ENCODE data around the gene LTBR. TPM values are rescaled to one million over a fixed set of nuclear protein-coding genes. Genes with fewer than 3 reads are reported as not detected.

LTBR gene
- total RNA-seq, 2 donors from 2014 or later = 63.6 to 72.1 TPM

DNA sequence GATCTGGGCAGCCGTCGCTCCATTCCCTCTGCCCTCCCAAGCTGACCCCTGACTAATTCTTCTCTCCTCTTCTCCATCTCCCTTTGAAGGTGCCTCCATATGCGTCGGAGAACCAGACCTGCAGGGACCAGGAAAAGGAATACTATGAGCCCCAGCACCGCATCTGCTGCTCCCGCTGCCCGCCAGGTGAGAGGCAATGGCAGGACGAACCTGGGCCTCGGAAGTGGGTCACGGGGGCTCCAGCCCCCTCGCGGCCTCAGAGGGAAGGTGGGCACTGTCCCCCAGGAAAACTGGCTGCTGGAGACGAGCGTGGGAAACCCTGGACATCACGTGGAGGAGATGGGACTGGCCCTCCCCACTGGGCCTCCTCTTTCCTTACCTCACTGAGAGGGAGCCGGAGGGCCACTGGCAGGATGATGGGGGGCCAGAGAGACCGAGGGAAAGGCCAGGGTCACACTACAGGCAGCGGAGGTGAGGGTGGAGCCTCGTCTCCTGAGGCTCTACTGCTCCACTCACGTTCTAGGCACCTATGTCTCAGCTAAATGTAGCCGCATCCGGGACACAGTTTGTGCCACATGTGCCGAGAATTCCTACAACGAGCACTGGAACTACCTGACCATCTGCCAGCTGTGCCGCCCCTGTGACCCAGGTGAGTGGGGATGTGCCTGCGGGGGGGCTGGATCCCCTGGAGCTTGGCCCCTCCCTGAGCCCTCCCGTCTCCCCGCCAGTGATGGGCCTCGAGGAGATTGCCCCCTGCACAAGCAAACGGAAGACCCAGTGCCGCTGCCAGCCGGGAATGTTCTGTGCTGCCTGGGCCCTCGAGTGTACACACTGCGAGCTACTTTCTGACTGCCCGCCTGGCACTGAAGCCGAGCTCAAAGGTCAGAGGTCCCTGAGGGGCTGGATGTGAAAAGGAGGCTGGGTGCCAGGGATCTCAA, 806 bp downstream of the LTBR start:
- H3K4me1 ChIP-seq = peaks cover 0 to 36% of the 10 kb centered on the region in 2 donors
- no peaks in the 10 kb centered on the region for H3K27me3 ChIP-seq
- no peaks in the 10 kb centered on the region for H3K9me3 ChIP-seq
- TF ChIP-seq, protein P1, sequence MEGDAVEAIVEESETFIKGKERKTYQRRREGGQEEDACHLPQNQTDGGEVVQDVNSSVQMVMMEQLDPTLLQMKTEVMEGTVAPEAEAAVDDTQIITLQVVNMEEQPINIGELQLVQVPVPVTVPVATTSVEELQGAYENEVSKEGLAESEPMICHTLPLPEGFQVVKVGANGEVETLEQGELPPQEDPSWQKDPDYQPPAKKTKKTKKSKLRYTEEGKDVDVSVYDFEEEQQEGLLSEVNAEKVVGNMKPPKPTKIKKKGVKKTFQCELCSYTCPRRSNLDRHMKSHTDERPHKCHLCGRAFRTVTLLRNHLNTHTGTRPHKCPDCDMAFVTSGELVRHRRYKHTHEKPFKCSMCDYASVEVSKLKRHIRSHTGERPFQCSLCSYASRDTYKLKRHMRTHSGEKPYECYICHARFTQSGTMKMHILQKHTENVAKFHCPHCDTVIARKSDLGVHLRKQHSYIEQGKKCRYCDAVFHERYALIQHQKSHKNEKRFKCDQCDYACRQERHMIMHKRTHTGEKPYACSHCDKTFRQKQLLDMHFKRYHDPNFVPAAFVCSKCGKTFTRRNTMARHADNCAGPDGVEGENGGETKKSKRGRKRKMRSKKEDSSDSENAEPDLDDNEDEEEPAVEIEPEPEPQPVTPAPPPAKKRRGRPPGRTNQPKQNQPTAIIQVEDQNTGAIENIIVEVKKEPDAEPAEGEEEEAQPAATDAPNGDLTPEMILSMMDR (IDR thresholded peaks at IDR 0.05) = no peak
- peaks cover 30% of the 10 kb centered on the region for H3K36me3 ChIP-seq
- DNase-seq (ENCODE audit: low spot score) = no peak
- H3K4me3 ChIP-seq = peak overlapping the region; percentile 78 to 82
- H3K27ac ChIP-seq = peak overlapping the region; percentile 91 to 95

DNA sequence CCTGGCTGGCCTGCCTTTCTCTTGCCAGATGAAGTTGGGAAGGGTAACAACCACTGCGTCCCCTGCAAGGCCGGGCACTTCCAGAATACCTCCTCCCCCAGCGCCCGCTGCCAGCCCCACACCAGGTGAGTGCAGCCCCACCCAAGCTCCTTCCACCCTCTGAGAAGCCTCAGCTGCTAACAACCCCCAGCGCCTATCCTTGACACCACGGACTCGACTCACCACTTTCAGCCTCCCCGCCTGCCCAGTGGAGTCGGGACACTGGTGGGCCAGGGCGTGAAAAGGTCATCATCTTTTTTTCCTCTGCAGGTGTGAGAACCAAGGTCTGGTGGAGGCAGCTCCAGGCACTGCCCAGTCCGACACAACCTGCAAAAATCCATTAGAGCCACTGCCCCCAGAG, 2.1 kb downstream of the LTBR start:
- peaks cover 0 to 36% of the 10 kb centered on the region in 2 donors for H3K4me1 ChIP-seq
- DNase-seq (ENCODE audit: low spot score) = no peak
- no peaks in the 10 kb centered on the region for H3K27me3 ChIP-seq
- H3K9me3 ChIP-seq = no peaks in the 10 kb centered on the region
- TF ChIP-seq, protein P1 (IDR thresholded peaks at IDR 0.05) = no peak
- peaks cover 36% of the 10 kb centered on the region for H3K36me3 ChIP-seq
- H3K27ac ChIP-seq = no peak overlapping the region
- no peak overlapping the region for H3K4me3 ChIP-seq

- no peaks in the 10 kb centered on the region for H3K27me3 ChIP-seq
- no peak for DNase-seq (ENCODE audit: low spot score)
- peaks cover 0 to 36% of the 10 kb centered on the region in 2 donors for H3K4me1 ChIP-seq
- TF ChIP-seq, protein P1 (IDR thresholded peaks at IDR 0.05) = no peak
- H3K27ac ChIP-seq = no peak overlapping the region
- no peak overlapping the region for H3K4me3 ChIP-seq
- peaks cover 39% of the 10 kb centered on the region for H3K36me3 ChIP-seq
- no peaks in the 10 kb centered on the region for H3K9me3 ChIP-seq
Observed at GRCh38 chr12:6386491-6386890, 2.5 kb downstream of the LTBR start.

DNA sequence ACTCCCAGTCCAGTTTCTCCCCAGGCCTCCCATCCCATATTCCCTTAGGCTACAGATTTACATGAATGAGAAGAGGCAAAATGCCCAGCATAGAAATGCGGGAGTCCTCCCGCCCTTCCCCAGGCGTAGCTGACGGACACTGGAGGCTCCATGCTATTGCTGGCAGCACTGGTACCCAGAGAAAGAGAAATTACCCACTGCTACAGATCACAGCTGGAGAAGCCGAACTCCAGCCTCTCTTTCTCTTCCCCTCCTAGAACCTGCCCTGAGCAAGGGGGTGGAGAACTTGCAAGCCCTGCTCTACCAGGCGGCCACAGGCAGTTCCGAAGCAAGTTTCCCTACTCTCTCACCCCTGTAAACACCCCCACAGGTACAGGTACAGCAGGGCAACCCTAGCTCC, 3.6 kb downstream of the LTBR start:
- no peak for DNase-seq (ENCODE audit: low spot score)
- Histone ChIP-seq H3K36me3 (peaks cover 39% of the 10 kb centered on the region), H3K9me3 (no peaks in the 10 kb centered on the region), H3K4me1 (peaks cover 0 to 44% of the 10 kb centered on the region in 2 donors), H3K4me3 (no peak overlapping the region), H3K27ac (no peak overlapping the region), H3K27me3 (no peaks in the 10 kb centered on the region)
- TF ChIP-seq, protein P1 (IDR thresholded peaks at IDR 0.05) = no peak

- H3K4me3 ChIP-seq = no peak overlapping the region
- H3K36me3 ChIP-seq = peaks cover 39% of the 10 kb centered on the region
- no peak for DNase-seq (ENCODE audit: low spot score)
- H3K9me3 ChIP-seq = no peaks in the 10 kb centered on the region
- no peak overlapping the region for H3K27ac ChIP-seq
- TF ChIP-seq, protein P1 (IDR thresholded peaks at IDR 0.05) = no peak
- H3K4me1 ChIP-seq = peaks cover 0 to 30% of the 10 kb centered on the region in 2 donors
- no peaks in the 10 kb centered on the region for H3K27me3 ChIP-seq
Observed at GRCh38 chr12:6390084-6390799, 6.3 kb downstream of the LTBR start.

Measured in right atrium auricular region (tissue), 2 donors.